ENCODE data around the gene COL4A6. TPM values are rescaled to one million over a fixed set of nuclear protein-coding genes. Genes with fewer than 3 reads are reported as not detected.

The COL4A6 gene
- total and polyA plus RNA-seq, 12 donors, result 0.14 to 1.4 (median 0.73) TPM

GRCh38 chrX:108257556-108257955 lies 180.7 kb downstream of the COL4A6 start:
- H3K27ac ChIP-seq, result no peak overlapping the region
- no peak overlapping the region for H3K4me3 ChIP-seq
- 56 to 78% (median 64%) methylated on average over 5 of the region's 5 CpGs for WGBS, 4 donors
- no peak for DNase-seq
- TF ChIP-seq POLR2A (IDR thresholded peaks at IDR 0.05) (no peak), CTCF (IDR thresholded peaks at IDR 0.05) (no peak)
- peaks cover 3% of the 10 kb centered on the region for H3K27me3 ChIP-seq
- no peaks in the 10 kb centered on the region for H3K4me1 ChIP-seq (replicated peaks in 1 of 2)
- intact Hi-C loops (cut with DNase I), result no loop called here
- H3K9me3 ChIP-seq (replicated peaks in 1 of 3), result no peaks in the 10 kb centered on the region
- no peaks in the 10 kb centered on the region for H3K36me3 ChIP-seq (replicated peaks in 1 of 2)

GRCh38 chrX:108254636-108255035 lies 183.6 kb downstream of the COL4A6 start:
- Histone ChIP-seq H3K27ac (no peak overlapping the region), H3K4me3 (no peak overlapping the region), H3K4me1 (replicated peaks in 1 of 2) (no peaks in the 10 kb centered on the region), H3K9me3 (replicated peaks in 1 of 3) (no peaks in the 10 kb centered on the region), H3K36me3 (replicated peaks in 1 of 2) (no peaks in the 10 kb centered on the region), H3K27me3 (peaks cover 9% of the 10 kb centered on the region)
- intact Hi-C loops (cut with DNase I), result no loop called here
- DNase-seq, result no peak
- TF ChIP-seq POLR2A (IDR thresholded peaks at IDR 0.05) (no peak), CTCF (IDR thresholded peaks at IDR 0.05) (no peak)

- intact Hi-C loops (cut with DNase I), result no loop called here
- 68 to 83% (median 74%) methylated on average over 1 to 5 of the region's 5 CpGs for WGBS, 4 donors
- H3K9me3 ChIP-seq (replicated peaks in 1 of 3), result no peaks in the 10 kb centered on the region
- no peak overlapping the region for H3K27ac ChIP-seq
- no peaks in the 10 kb centered on the region for H3K36me3 ChIP-seq (replicated peaks in 1 of 2)
- H3K4me3 ChIP-seq, result no peak overlapping the region
- H3K4me1 ChIP-seq (replicated peaks in 1 of 2), result no peaks in the 10 kb centered on the region
- H3K27me3 ChIP-seq, result peaks cover 25% of the 10 kb centered on the region
- DNase-seq, result peak in 1 of 7 donors; percentile 44
- TF ChIP-seq CTCF (IDR thresholded peaks at IDR 0.05) (no peak), POLR2A (IDR thresholded peaks at IDR 0.05) (no peak)
These were observed 187.3 kb downstream of the COL4A6 start for GRCh38 chrX:108250654-108251579.

- H3K9me3 ChIP-seq (replicated peaks in 1 of 3), result no peaks in the 10 kb centered on the region
- H3K4me1 ChIP-seq (replicated peaks in 1 of 2), result no peaks in the 10 kb centered on the region
- H3K27me3 ChIP-seq, result peaks cover 31% of the 10 kb centered on the region
- no peak for DNase-seq
- H3K36me3 ChIP-seq (replicated peaks in 1 of 2), result no peaks in the 10 kb centered on the region
- no peak for TF ChIP-seq POLR2A (IDR thresholded peaks at IDR 0.05)
- no peak for TF ChIP-seq CTCF (IDR thresholded peaks at IDR 0.05)
- WGBS, 4 donors, result 89 to 98% (median 93%) methylated on average over 3 of the region's 3 CpGs
- no peak overlapping the region for H3K4me3 ChIP-seq
- no peak overlapping the region for H3K27ac ChIP-seq
- intact Hi-C loops (cut with DNase I), result no loop called here
These were observed 191.8 kb downstream of the COL4A6 start for GRCh38 chrX:108246304-108246954.

Data from adrenal gland (tissue), 12 donors.